ENCODE data around the gene DNER.

DNA sequence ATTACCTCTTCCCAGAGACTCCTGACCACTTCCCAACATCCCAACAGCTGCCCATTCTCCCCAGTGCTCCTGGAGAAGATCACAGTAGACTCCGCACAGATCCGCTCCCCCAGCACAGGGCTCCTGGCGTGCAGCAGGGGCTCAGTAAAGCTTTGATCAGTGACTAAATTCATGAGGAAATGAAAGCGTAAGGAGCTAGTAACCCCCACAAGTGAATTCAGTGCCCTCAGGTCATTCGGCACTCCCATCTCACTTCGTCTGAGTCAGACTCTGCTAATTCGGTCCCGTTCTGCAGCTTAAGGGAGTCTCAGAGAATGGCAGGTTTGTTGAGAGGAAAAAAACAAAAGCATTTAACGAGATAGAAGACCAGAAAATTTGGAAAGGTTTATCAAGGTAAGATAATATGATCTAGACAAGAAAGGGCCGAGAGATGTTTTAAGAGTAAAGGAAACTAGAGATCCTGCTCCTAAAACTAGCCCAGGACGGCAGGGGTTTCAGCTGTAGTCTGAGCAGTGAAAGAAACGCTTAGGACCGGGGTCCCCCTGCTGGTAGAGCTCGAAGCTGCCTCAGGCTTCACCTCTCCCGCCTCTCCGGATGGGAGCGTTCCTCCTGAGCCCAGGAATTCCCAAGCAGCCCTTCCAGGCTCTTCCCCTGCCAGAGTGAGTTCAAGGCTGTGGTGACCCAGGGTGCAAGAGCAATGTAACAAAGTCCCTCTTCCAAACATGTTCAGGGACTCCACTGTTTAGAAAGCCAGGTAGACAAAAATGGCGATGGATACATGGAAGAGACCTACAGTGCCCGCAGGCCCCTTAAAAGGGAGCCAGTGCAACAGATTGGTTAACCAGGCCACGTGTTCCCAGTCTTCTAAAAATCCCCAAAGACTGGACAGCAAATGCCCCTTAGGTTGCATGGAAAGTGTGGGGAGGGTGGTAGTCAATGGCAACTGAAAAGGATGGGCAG lies 127.3 kb downstream of the DNER start:
- peak; percentile 79 for TF ChIP-seq CTCF (IDR thresholded peaks at IDR 0.05; ENCODE audit: low read depth, low read length)
- TF ChIP-seq POLR2A (IDR thresholded peaks at IDR 0.05; ENCODE audit: extremely low read depth, insufficient read length): no peak

Measured in NB4 (cell line).